Fibroblast of the aortic adventitia (primary cell): ENCODE results near the gene GPR62. TPM values are rescaled to one million over a fixed set of nuclear protein-coding genes. Genes with fewer than 3 reads are reported as not detected.

Experiments used
- DNase-seq: peaks from one replicate; pipeline ENCODE4 v3.0.0-alpha.2; 2010; ENCODE audit warnings: low read depth
- H3K4me3 ChIP-seq: 2 replicates; pipeline ENCODE4 v1.5.1; 2011; ENCODE audit warnings: low read depth, mild to moderate bottlenecking, control low read depth, low read length, moderate library complexity
- total RNA-seq: library from RNA; depleted of rRNA; stranded (reverse); fragments of >200 nt; gene quantifications from 2 replicates; pipeline ENCODE4 v1.2.3, GENCODE V29; 2012; ENCODE audit warnings: low replicate concordance
- TF ChIP-seq, protein P1 (sequence below): IDR thresholded peaks from 2 replicates; pipeline ENCODE4 v1.5.1; 2011; ENCODE audit warnings: mild to moderate bottlenecking, low read length, control low read depth, inconsistent platforms; ENCODE audit not compliant: insufficient read depth

The GPR62 gene
- total RNA-seq, 1 donor, result 0.09 TPM

DNA sequence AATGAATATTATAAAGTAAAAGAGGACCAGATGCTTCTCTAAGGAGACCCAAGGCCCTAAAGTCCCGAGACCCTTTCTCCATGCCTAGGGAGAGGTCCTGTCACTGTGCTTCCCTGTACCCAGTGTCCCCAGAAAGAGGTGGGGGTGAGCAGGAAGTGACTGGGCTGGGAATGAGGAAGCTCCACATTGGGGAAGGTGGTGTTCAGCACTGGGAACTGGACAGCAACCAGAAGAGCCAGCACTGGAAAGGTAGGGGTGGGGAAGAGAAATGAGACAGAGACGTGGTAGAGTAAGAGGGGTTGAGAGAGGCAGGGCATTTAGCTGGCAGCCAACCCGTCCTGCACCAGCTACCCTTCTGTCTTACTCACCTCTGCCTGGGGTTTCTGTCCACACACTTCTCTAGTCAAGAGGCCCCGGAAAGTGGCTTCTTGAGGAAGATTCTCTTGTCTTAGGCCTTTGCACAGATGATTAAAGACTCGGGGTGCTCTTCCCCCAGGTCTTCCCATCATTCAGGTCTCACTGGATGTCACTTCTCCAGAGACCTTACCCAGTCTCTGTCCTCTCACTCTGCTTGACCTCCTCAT, 25.7 kb upstream of the GPR62 start:
- H3K4me3 ChIP-seq, result no peak overlapping the region
- TF ChIP-seq, protein P1, sequence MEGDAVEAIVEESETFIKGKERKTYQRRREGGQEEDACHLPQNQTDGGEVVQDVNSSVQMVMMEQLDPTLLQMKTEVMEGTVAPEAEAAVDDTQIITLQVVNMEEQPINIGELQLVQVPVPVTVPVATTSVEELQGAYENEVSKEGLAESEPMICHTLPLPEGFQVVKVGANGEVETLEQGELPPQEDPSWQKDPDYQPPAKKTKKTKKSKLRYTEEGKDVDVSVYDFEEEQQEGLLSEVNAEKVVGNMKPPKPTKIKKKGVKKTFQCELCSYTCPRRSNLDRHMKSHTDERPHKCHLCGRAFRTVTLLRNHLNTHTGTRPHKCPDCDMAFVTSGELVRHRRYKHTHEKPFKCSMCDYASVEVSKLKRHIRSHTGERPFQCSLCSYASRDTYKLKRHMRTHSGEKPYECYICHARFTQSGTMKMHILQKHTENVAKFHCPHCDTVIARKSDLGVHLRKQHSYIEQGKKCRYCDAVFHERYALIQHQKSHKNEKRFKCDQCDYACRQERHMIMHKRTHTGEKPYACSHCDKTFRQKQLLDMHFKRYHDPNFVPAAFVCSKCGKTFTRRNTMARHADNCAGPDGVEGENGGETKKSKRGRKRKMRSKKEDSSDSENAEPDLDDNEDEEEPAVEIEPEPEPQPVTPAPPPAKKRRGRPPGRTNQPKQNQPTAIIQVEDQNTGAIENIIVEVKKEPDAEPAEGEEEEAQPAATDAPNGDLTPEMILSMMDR, result no peak
- no peak for DNase-seq

DNA sequence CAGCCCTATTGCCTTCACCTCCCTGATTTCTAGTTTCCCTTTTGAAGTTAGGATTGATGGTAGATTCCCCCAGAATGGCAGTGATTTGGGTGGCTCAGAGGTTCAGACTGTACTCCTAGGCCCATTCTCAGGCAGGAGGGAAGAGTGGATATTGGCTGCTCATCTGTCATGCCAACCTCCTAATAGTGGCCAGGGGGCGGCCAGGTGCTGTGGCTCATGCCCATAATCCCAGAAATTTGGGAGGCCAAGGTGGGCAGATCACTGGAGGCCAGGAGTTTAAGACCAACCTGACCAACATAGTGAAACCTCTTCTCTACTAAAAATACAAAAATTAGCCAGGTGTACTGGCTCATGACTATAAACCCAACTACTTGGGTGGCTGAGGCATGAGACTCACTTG, 24.7 kb upstream of the GPR62 start:
- TF ChIP-seq, protein P1, result no peak
- no peak for DNase-seq
- H3K4me3 ChIP-seq, result no peak overlapping the region

DNA sequence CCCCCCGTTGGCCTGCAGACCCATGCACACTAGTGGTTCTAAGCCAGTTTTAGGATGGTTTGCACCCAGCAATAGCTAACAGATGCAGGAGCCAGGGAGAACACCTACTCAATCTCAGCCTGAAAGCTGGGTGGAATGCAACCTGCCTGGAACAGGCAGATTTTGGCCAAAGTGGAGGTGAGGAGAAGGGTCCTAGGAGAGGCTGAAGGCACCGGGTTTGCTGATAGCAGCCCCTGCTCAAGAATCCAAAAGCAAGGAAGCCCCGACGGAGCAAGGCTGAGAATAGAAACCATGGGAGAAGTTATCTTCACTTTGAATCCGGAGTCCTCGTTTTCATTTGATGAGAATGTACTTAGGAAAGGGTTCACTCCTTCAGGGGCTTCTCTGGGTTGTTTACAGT, 23.4 kb upstream of the GPR62 start:
- no peak for DNase-seq
- TF ChIP-seq, protein P1, result no peak
- H3K4me3 ChIP-seq, result no peak overlapping the region

DNA sequence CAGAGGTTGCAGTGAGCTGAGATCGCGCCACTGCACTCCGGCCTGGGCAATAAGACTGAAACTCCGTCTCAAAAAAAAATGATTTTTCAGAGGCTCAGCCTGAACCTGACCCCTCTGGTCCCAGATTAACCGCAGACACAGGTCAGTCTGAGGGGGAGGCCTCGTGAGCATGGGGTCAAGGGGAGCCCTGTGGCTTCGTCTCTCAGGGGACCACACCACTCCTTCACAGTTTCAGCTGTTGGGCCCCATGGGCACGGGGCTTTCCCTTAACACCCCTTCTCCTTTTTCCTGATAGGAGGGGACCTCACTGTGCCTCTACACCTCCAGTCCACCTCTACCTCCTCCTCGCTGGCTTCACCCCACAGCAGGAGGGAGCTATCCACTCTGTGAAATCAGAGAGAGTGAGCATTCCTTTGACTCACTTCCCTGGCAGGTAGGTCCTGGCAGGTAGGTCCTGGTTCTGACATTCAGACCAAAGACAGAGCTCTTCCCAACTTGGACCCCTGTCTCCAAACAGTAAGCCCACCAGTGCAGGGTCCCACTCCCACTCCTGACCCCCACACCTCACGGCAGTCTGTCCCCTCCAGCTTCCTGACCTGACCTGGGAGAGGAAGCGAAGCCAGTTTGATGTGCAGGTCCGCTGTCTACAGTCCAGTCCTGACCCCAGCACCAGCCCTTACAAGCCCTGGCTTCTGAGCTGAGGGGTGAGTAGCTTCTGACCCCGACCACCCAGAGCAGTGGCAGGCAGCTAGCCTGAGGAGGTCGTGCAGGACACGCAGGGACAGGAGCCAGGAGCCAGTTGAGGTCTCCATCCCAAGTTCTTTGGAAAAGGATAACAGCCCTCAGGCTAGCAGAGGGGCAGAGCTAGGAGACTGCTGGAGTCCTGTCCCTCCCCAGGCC, 22.5 kb upstream of the GPR62 start:
- no peak overlapping the region for H3K4me3 ChIP-seq
- TF ChIP-seq, protein P1, result no peak
- no peak for DNase-seq

DNA sequence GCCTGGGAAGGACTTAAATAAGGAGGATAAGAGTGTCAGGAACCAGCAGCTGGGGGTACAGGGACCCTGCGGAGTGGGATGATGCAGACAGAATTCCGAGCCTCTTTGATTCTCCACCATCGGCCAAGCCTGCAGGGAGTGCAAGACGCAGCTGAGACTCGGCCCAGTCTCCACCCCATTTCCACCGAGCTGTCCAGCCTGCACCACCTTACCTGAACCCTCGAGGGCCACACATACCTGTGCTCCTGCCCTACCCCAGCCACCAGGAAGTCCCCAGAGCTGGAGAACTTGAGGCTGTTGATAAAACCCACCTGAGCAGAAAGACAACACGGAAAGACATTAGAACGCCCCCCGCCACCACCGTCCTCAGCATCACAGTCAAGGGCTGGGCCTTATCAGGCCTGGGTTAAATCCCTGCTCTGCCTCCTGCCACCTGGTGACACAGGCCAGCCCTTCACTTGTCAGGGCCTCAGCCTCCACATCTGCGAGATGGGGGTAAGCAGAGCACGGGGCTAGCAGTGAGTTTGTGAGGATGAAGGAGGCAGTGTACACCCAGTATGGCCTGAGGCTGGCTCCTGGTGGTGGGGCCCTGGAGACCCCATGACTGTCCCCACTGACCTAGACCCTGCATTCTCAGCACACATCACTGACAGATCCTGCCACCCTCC, 21.6 kb upstream of the GPR62 start:
- no peak overlapping the region for H3K4me3 ChIP-seq
- DNase-seq, result no peak
- TF ChIP-seq, protein P1, result no peak

DNA sequence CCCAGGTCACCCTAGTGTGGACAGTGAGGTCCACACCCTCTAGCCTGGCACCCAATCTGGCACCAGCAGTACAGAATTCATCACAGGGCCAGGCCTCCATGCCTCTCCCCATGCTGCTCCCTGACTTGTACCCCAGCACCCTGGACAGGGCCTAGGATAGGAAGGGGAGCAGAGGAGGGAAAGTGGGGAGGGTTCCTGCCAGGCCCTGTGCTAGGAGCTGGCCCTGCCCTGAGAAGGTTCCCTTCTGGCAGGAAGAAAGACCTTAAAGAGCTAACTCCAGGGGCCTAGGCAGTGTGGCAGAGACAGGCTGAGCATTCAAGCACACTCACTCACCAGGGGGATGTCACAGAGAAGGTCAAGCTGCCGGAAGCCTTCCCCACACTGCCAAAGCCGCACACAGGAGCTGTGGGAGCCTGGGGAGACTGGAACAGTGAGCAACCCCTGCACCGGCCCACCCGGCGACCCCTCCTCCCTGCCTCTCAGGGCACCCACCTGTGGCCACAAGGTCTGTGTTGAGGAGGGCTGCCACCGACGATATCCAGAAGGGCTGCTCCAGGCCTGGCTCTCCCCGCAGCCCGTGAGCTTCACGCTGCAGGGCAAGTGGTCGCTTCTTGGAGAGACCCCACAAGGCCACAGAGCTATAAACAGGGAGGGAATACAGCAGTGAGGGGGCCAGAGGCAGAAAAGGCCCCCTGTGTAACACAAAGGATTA, 20.9 kb upstream of the GPR62 start:
- no peak for DNase-seq
- TF ChIP-seq, protein P1, result no peak
- H3K4me3 ChIP-seq, result no peak overlapping the region
